ENCODE results near the gene TADA2A. TPM values are rescaled to one million over a fixed set of nuclear protein-coding genes. Genes with fewer than 3 reads are reported as not detected.
"Not testable (repeated sequence)": the region's sequence is repeated elsewhere in the genome, so short reads cannot be mapped to it uniquely, and the experiment has no call there.

Gene TADA2A
- polyA plus RNA-seq, 4 donors: 14.2 to 28.9 (median 26.3) TPM

GRCh38 chr17:37399265-37399803 lies 7.4 kb upstream of the TADA2A start:
- no peak for DNase-seq (ENCODE audit: low read depth in 4 of 4, low spot score in 3 of 4)

- DNase-seq (ENCODE audit: low read depth in 4 of 4, low spot score in 3 of 4): no peak
Observed at GRCh38 chr17:37400505-37400904, 6.2 kb upstream of the TADA2A start.

- not testable (repeated sequence) for DNase-seq (ENCODE audit: low read depth in 4 of 4, low spot score in 3 of 4)
Observed at GRCh38 chr17:37405522-37405921, 1.2 kb upstream of the TADA2A start.

- no peak for DNase-seq (ENCODE audit: low read depth in 4 of 4, low spot score in 3 of 4)
Observed at GRCh38 chr17:37405955-37406634, 591 bp upstream of the TADA2A start.

- DNase-seq (ENCODE audit: low read depth in 4 of 4, low spot score in 3 of 4): not testable (repeated sequence)
Observed at GRCh38 chr17:37408145-37408479, 1.4 kb downstream of the TADA2A start.

GRCh38 chr17:37410357-37410756 lies 3.7 kb downstream of the TADA2A start:
- DNase-seq (ENCODE audit: low read depth in 4 of 4, low spot score in 3 of 4): no peak

- DNase-seq (ENCODE audit: low read depth in 4 of 4, low spot score in 3 of 4): no peak
Observed at GRCh38 chr17:37413875-37414519, 7.3 kb downstream of the TADA2A start.

GRCh38 chr17:37417852-37418251 lies 11.2 kb downstream of the TADA2A start:
- no peak for DNase-seq (ENCODE audit: low read depth in 4 of 4, low spot score in 3 of 4)

- DNase-seq (ENCODE audit: low read depth in 4 of 4, low spot score in 3 of 4): no peak
Observed at GRCh38 chr17:37422971-37423625, 16.4 kb downstream of the TADA2A start.

GRCh38 chr17:37425268-37425667 lies 18.6 kb downstream of the TADA2A start:
- no peak for DNase-seq (ENCODE audit: low read depth in 4 of 4, low spot score in 3 of 4)

GRCh38 chr17:37429039-37429438 lies 22.4 kb downstream of the TADA2A start:
- DNase-seq (ENCODE audit: low read depth in 4 of 4, low spot score in 3 of 4): no peak

GRCh38 chr17:37429453-37429852 lies 22.8 kb downstream of the TADA2A start:
- no peak for DNase-seq (ENCODE audit: low read depth in 4 of 4, low spot score in 3 of 4)

- no peak for DNase-seq (ENCODE audit: low read depth in 4 of 4, low spot score in 3 of 4)
Observed at GRCh38 chr17:37430051-37430627, 23.5 kb downstream of the TADA2A start.

- DNase-seq (ENCODE audit: low read depth in 4 of 4, low spot score in 3 of 4): no peak
Observed at GRCh38 chr17:37432671-37433070, 26.0 kb downstream of the TADA2A start.

GRCh38 chr17:37438141-37438540 lies 31.5 kb downstream of the TADA2A start:
- no peak for DNase-seq (ENCODE audit: low read depth in 4 of 4, low spot score in 3 of 4)

- DNase-seq (ENCODE audit: low read depth in 4 of 4, low spot score in 3 of 4): no peak
Observed at GRCh38 chr17:37440424-37440823, 33.7 kb downstream of the TADA2A start.

GRCh38 chr17:37441369-37442014 lies 34.8 kb downstream of the TADA2A start:
- not testable (repeated sequence) for DNase-seq (ENCODE audit: low read depth in 4 of 4, low spot score in 3 of 4)

- no peak for DNase-seq (ENCODE audit: low read depth in 4 of 4, low spot score in 3 of 4)
Observed at GRCh38 chr17:37446027-37446426, 39.3 kb downstream of the TADA2A start.

GRCh38 chr17:37447641-37448040 lies 41.0 kb downstream of the TADA2A start:
- no peak for DNase-seq (ENCODE audit: low read depth in 4 of 4, low spot score in 3 of 4)

GRCh38 chr17:37450112-37450511 lies 43.4 kb downstream of the TADA2A start:
- no peak for DNase-seq (ENCODE audit: low read depth in 4 of 4, low spot score in 3 of 4)

- DNase-seq (ENCODE audit: low read depth in 4 of 4, low spot score in 3 of 4): not testable (repeated sequence)
Observed at GRCh38 chr17:37457801-37458200, 51.1 kb downstream of the TADA2A start.

Measured in right renal pelvis (tissue), 4 donors.